Natural killer cell (primary cell): ENCODE data around the gene ARMH1. TPM values are rescaled to one million over a fixed set of nuclear protein-coding genes. Genes with fewer than 3 reads are reported as not detected.

Source experiments
- ATAC-seq, 3 donors: fragments of 150-1000 bp in 2 of 3; fragments of 200-7000 bp in 1 of 3; cut with Tn5 transposase; 1 replicate in 1 of 3; 2 replicates in 2 of 3; pipeline ENCODE4 v1.10.0; 2021; ENCODE audit warnings: mild to moderate bottlenecking in 2 of 3, moderate library complexity in 2 of 3
- DNase-seq, 2 donors: peaks; one replicate each; pipeline versions ENCODE4 v3.0.0 to v3.0.0-alpha.2; 2013 to 2021; ENCODE audit warnings: mixed read lengths in 1 of 2
- H3K27ac ChIP-seq: one replicate; pipeline ENCODE4 v1.5.1; 2013; ENCODE audit warnings: mild to moderate bottlenecking, low read length
- H3K27me3 ChIP-seq: one replicate; pipeline ENCODE4 v1.6.1; 2013; ENCODE audit warnings: low read length; ENCODE audit not compliant: control insufficient read depth, insufficient read depth
- H3K36me3 ChIP-seq: one replicate; pipeline ENCODE4 v1.6.1; 2013; ENCODE audit warnings: low read length; ENCODE audit not compliant: control insufficient read depth, insufficient read depth
- H3K4me1 ChIP-seq: one replicate; pipeline ENCODE4 v1.6.1; 2013; ENCODE audit warnings: low read length; ENCODE audit not compliant: control insufficient read depth, insufficient read depth
- H3K4me3 ChIP-seq: one replicate; pipeline ENCODE4 v1.5.1; 2013; ENCODE audit warnings: low read length
- H3K9me3 ChIP-seq: one replicate; pipeline ENCODE4 v1.6.1; 2013; ENCODE audit warnings: low read length; ENCODE audit not compliant: control insufficient read depth, insufficient read depth
- H3K27ac Mint-ChIP-seq, 2 donors: one replicate each; pipeline ENCODE4 v1.8.0; 2022; ENCODE audit warnings: mild to moderate bottlenecking in 2 of 2, mixed read lengths in 2 of 2, moderate library complexity in 1 of 2
- H3K27me3 Mint-ChIP-seq, 2 donors: one replicate each; pipeline ENCODE4 v1.8.0; 2022; ENCODE audit warnings: low read depth in 2 of 2, mixed read lengths in 2 of 2
- H3K36me3 Mint-ChIP-seq: one replicate; pipeline ENCODE4 v1.8.0; 2022; ENCODE audit warnings: mixed read lengths
- H3K4me1 Mint-ChIP-seq, 2 donors: one replicate each; pipeline ENCODE4 v1.8.0; 2022; ENCODE audit warnings: mixed read lengths in 2 of 2
- H3K4me3 Mint-ChIP-seq: one replicate; pipeline ENCODE4 v1.8.0; 2022; ENCODE audit warnings: mild to moderate bottlenecking, moderate library complexity, mixed read lengths
- H3K9me3 Mint-ChIP-seq, 2 donors: one replicate each; pipeline ENCODE4 v1.8.0; 2022; ENCODE audit warnings: mixed read lengths in 2 of 2
- WGBS: methylation state at CpG from one replicate; pipeline ENCODE4 v1.1.7; 2013; ENCODE audit warnings: missing lambda C conversion rate; ENCODE audit not compliant: insufficient coverage; 5-methylcytosine and 5-hydroxymethylcytosine counted together
- intact Hi-C: fragments of 100-400 bp; cut with micrococcal nuclease; formaldehyde crosslinking; loops from one replicate; pipeline ENCODE4 v1.14.2; 2022
- total RNA-seq, 4 donors: library from RNA; stranded (reverse); fragments of 120-200 nt in 1 of 4; gene quantifications; one replicate each; pipeline versions ENCODE4 v1.2.3 to v1.2.4, GENCODE V29; 2013 to 2022
- TF ChIP-seq, protein P1 (sequence below): fragments of 200-600 bp; IDR thresholded peaks from one replicate; pipeline ENCODE4 v1.8.0; 2022; ENCODE audit warnings: antibody characterized with exemption

The ARMH1 gene
- total RNA-seq, 3 donors from 2014 or later (not counting 1 experiment from before 2014, with no cell fraction given), result 1.5 to 25.5 (median 5.0) TPM

DNA sequence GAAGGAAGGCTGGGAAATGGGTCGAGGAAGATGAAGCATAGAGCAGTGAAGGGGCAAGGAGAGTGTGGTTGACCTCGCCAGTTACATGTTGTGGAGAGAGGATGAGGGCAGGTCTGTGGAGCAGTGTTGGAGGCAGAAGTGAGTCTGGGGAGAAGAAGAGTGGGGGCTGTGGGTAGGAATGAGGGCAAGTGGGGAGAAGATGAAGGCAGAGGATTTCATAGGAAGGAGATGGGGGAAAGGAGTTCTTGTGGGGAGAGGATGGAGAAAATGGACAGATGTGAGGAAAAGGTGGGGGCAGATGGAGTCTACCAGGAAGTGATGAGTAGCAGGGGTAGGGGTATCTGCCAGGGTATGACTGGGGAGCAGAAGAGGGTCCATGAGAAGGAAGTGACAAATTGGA, 3.6 kb downstream of the ARMH1 start:
- peaks cover 15 to 18% of the 10 kb centered on the region in 2 donors for H3K4me1 Mint-ChIP-seq
- TF ChIP-seq, protein P1, sequence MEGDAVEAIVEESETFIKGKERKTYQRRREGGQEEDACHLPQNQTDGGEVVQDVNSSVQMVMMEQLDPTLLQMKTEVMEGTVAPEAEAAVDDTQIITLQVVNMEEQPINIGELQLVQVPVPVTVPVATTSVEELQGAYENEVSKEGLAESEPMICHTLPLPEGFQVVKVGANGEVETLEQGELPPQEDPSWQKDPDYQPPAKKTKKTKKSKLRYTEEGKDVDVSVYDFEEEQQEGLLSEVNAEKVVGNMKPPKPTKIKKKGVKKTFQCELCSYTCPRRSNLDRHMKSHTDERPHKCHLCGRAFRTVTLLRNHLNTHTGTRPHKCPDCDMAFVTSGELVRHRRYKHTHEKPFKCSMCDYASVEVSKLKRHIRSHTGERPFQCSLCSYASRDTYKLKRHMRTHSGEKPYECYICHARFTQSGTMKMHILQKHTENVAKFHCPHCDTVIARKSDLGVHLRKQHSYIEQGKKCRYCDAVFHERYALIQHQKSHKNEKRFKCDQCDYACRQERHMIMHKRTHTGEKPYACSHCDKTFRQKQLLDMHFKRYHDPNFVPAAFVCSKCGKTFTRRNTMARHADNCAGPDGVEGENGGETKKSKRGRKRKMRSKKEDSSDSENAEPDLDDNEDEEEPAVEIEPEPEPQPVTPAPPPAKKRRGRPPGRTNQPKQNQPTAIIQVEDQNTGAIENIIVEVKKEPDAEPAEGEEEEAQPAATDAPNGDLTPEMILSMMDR, result no peak
- H3K4me3 Mint-ChIP-seq, result no peak overlapping the region
- WGBS, result 81% methylated on average over 2 of the region's 2 CpGs
- Histone ChIP-seq H3K4me3 (no peak overlapping the region), H3K27me3 (no peaks in the 10 kb centered on the region), H3K36me3 (no peaks in the 10 kb centered on the region), H3K27ac (no peak overlapping the region), H3K9me3 (no peaks in the 10 kb centered on the region), H3K4me1 (peaks cover 22% of the 10 kb centered on the region)
- no peaks in the 10 kb centered on the region for H3K36me3 Mint-ChIP-seq
- no peak for ATAC-seq
- no peaks in the 10 kb centered on the region for H3K27me3 Mint-ChIP-seq
- H3K9me3 Mint-ChIP-seq, result no peaks in the 10 kb centered on the region
- intact Hi-C loops, result no loop called here
- DNase-seq, result no peak
- H3K27ac Mint-ChIP-seq, result no peak overlapping the region

DNA sequence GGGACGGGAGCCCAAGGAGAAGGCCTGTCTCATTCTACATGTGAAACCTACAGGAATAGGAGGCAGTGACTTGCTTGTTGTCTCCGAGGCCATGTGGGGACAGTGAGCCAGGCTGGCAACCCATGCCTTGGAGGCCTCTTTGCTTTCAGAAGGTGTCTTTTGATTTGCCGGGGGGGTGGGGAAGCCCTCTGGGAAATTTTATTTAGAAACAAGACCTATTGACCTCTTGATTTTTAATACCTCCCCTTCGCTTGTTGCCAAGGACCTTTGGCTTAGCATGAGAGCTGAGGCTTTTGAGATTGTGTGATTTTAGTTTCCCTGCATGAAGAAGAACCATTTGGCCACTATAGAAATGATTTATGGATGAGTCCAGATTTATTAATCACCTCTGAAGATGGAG, 4.1 kb downstream of the ARMH1 start:
- Histone ChIP-seq H3K4me3 (no peak overlapping the region), H3K36me3 (no peaks in the 10 kb centered on the region), H3K4me1 (peaks cover 17% of the 10 kb centered on the region), H3K9me3 (no peaks in the 10 kb centered on the region), H3K27me3 (no peaks in the 10 kb centered on the region), H3K27ac (no peak overlapping the region)
- ATAC-seq, result no peak
- H3K4me1 Mint-ChIP-seq, result peaks cover 10 to 13% of the 10 kb centered on the region in 2 donors
- TF ChIP-seq, protein P1, result no peak
- no peak overlapping the region for H3K27ac Mint-ChIP-seq
- no peaks in the 10 kb centered on the region for H3K27me3 Mint-ChIP-seq
- no peaks in the 10 kb centered on the region for H3K36me3 Mint-ChIP-seq
- 91% methylated on average over 4 of the region's 4 CpGs for WGBS
- no peak overlapping the region for H3K4me3 Mint-ChIP-seq
- H3K9me3 Mint-ChIP-seq, result no peaks in the 10 kb centered on the region
- intact Hi-C loops, result no loop called here
- DNase-seq, result no peak

DNA sequence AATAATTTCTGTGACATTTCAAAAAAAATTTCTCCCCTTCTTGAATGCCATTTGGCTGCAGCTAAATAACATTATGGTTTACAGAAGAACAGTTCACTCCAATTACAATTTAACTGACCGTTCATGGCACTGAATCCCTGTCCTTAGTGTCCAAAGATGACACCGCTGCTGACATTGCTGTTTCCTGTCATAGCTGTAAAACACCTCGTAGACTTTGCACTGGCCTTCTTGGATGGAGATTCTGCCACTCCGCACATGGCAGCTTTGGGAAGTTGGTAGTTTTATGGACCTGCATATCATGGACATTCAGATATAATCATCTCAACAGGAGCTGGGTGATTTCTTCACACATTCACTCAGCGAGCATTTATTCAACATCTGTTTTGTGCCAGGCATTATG, 5.0 kb downstream of the ARMH1 start:
- Histone ChIP-seq H3K36me3 (no peaks in the 10 kb centered on the region), H3K9me3 (no peaks in the 10 kb centered on the region), H3K27me3 (no peaks in the 10 kb centered on the region), H3K4me3 (no peak overlapping the region), H3K4me1 (peaks cover 14% of the 10 kb centered on the region), H3K27ac (no peak overlapping the region)
- WGBS, result 91% methylated on average over 5 of the region's 5 CpGs
- Mint-ChIP-seq H3K4me1 (peaks cover 7% of the 10 kb centered on the region in 2 donors), H3K36me3 (no peaks in the 10 kb centered on the region), H3K9me3 (no peaks in the 10 kb centered on the region), H3K27me3 (no peaks in the 10 kb centered on the region), H3K27ac (no peak overlapping the region), H3K4me3 (no peak overlapping the region)
- TF ChIP-seq, protein P1, result no peak
- intact Hi-C loops, result no loop called here
- ATAC-seq (no peak), DNase-seq (no peak)
